HK-2 (cell line): ENCODE results near the gene RLF.

Experiments
- DNase-seq: peaks from one replicate; pipeline ENCODE4 v3.0.0-alpha.2; 2018; ENCODE audit not compliant: unreplicated experiment

RLF gene

GRCh38 chr1:40232444-40232843 is 71.3 kb downstream of the RLF start:
- DNase-seq: no peak

DNA sequence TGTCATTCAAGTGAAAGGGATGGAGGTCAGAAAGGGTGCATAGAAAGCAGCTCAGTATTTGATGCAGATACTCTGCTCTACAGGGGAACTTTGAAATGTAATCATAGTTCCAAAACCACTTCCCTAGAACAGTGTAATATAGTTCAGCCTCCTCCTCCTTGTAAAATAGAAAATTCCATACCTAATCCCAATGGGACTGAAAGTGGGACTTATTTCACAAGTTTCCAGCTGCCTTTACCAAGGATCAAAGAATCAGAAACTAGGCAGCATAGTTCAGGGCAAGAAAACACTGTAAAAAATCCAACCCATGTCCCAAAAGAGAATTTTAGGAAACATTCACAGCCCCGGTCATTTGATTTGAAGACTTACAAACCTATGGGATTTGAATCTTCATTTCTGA is 78.4 kb downstream of the RLF start:
- DNase-seq: no peak

DNA sequence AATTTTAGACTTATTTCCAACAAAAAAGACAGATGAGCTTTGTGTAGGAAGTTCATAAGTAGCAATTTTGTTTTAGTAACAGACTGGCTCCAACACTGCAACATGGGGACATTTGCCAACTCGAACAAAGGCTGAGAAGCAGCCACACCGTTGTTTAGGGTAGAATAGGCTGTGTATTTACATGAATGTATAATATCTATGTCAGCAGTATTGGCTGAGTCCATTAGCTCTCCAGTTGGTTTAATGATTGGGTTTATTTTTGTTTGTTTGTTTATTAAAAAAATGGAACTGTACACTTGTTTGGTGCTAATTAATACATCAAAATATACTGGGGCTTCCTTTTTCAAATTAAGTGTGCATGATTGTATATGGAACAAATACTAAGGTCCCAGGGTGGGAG is 79.2 kb downstream of the RLF start:
- no peak for DNase-seq

GRCh38 chr1:40241362-40241761 is 80.2 kb downstream of the RLF start:
- DNase-seq: no peak

DNA sequence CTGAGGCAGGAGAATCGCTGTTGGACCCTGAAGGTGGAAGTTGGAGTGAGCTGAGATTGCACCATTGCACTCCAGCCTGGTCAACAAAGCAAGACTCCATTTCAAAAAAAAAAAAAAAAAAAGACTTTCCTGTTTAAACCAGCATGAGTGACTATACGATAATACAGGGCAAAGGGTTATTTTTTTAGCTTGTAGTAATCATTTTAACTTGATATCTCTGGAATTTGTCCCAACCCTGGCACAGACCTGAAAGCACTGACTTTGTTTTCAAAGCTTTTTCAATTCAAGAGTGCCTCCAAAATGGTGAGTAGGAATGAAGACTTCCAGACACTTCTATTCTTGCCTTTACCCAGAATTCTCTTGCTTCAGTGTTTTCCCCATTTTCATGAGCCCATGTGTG is 82.2 kb downstream of the RLF start:
- DNase-seq: no peak

DNA sequence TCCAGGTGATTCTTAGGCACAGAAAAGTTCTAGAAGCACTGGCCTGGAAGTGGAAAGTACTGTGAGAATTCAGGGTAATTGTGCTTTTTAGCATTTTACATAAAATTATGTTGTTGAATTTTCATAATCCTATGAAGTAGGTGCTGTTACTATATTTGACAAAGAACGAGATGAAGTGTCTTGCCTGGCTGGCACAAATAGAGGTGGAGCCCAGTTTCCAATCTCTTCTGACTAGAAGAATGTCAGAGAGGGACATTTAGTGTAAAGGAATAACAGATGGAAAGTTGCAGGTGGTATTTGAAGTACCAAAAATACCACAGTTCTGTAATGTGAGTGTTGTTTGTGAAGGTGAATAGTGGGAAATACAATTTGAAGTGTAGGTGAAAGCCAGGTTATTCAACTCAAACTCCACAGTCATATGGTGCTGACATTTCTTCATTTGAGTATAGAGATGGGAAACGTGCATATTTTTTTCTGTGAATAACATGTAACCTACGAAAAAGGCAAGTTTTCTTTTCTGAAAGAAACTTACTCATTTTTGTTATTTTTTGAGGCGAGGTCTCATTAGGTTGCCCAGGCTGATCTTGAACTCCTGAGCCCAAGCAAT is 83.1 kb downstream of the RLF start:
- no peak for DNase-seq

- no peak for DNase-seq
Observed at GRCh38 chr1:40245686-40246085, 84.5 kb downstream of the RLF start.

DNA sequence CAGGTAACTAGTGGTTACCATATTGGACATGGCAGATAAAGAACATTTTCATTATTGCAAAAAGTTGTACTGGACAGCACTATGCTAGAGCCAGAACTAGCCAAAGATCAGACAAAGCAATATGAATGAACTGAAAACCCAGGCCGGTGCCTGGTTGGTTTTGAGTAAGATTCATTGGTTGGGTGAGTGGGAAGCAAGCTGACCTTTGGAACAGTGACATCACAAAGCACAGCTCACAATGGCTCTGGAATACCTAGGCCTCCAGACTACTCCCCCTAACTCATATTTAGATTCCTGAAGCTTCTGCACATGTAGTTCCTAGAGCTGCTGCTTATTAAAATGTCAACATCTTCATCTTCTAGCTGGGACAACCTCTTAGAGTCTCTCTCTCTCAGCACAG is 86.5 kb downstream of the RLF start, which contains the start of gene TMCO2:
Gene TMCO2 (plus strand): TSS at position 283 of the 400 bp plus-strand sequence. CDS start 57 bp downstream, at position 340.
- no peak for DNase-seq

GRCh38 chr1:40248412-40248811 is 87.2 kb downstream of the RLF start:
- no peak for DNase-seq

DNA sequence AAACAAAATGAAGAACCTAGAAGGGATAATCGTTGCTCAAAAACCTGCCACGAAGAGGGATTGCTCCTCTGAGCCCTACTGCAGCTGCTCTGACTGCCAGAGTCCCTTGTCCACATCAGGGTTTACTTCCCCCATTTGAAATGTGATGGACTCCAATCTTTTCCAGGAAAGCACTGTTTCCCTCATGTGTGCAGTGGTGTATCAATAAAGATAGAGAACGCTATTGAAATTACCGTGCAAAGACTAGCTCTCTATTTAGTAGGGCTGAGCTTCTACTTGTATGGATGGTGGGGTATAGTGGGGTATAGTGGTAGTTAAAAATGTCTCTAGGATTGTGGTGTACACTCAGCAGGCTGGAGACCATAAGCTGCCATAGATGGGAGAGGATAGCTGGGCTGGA is 90.3 kb downstream of the RLF start:
- DNase-seq: no peak

DNA sequence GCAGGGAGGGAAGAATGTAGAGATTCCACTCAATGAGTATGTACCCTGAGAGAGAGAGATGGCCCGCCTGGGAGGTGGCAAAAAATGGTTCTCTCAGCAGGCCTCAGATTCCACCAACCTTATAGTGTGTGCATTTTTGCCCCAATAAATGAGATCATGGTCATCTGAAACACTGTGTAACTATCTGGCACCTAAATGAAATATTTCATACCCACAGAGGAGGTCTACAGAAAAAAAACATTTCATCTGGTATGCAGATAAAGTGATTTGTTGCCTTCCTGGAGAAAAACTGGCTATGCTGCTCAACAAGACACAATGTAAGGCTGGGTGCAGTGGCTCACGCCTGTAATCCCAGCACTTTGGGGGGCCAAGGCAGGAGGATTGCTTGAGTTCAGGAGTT is 91.4 kb downstream of the RLF start:
- no peak for DNase-seq

DNA sequence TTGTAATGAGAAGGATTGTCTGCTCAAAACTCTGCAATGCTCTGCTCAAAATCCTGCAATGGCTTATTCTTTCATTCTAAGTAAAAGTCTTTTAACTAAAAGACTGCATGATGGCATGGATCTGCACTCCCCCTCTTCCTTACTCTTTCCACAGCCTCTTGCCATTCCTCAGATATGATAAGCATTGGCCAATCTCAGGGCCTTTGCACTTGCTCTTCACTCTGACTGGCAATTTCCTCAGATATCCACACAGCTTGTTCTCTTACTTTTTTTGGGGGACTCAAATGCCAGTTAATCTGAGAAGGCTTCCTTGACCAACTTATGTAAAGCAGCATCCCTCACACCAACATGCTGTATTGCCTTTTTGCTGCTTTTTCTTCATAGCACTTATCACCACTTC is 94.0 kb downstream of the RLF start:
- no peak for DNase-seq

DNA sequence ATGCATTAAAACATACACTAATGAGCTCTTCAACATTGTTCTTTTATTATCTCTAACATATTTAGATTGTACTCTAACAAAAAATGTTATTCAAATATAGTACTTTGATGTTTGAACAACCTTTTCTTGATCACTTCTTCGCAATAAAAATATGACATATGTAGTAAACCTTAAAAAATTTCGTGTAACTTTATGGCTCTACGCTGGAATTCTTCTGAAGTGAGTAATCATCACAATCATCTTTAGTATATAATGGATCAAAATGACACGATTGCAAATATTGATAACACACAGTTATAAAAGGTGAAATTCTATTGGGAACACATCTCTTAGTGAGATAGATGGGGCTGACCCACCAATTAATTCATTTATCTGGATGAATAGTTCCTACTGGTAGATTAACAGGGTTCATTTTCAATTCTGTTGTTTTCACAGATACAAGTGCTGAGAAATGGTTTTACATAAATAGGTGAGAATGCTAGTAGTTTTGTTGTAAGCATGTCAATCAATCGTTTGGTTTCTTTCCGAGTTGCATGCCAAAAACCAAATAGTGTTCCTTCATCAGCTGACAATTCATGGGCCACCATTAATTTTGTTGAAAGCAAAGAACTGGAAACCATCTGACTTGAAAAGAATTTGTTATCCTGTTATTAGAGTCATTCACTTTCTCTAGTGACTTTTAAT is 95.4 kb downstream of the RLF start:
- DNase-seq: no peak

DNA sequence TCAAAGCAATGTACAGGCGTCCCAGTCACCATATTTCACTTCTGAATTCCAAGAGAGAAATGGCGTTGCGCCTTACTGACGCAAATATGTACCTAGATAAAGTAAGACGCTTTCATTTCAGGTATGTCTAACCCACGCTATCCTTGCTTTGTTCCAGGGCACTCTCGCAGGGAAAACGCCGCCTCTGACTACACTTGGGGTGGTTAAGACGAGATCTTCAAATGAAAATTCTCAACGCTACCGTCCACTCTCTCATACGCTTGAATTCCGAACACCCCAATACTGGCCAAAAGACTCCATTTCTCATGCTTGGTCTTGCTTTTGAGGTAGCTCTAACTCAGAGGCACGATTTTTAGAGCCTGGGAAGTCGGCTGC is 96.1 kb downstream of the RLF start:
- DNase-seq: no peak

DNA sequence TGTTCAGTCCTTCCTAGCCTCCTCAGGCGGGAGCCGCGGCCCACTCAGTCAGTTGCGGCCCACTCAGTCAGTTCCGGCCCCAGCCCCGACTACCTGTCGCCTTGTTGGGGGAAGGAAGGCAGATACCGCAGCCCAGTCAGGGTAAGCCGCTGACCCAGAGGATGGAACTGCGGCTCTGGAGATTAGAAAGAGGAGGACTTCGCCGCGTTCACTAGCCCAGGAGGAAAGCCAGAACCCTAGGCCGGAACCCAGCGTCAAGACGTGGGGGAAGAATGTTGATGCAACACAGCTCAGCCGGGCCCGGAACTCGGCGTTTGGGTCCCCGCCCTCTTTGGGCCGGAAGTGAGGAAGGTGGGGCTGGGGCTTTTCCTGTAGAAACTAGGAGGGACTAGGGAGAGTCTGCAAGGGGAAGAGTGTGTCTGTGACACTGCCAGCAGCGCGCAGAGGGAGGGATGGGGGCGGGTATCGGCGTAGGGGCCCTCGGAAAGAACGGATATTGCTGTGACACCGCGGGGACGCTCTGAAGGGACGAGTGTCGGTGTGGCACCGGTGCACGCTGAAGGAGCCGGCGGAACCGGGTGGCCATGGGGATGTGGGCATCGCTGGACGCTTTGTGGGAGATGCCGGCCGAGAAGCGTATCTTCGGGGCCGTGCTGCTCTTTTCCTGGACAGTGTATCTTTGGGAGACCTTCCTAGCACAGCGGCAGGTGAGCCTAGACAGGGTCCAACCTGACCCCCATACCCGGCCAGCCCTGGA is 96.7 kb downstream of the RLF start, which contains the start of gene ZMPSTE24:
Gene ZMPSTE24 (plus strand): TSS at position 549 of the 757 bp plus-strand sequence. CDS start 36 bp downstream, at position 585.
- peak; percentile 96 for DNase-seq

DNA sequence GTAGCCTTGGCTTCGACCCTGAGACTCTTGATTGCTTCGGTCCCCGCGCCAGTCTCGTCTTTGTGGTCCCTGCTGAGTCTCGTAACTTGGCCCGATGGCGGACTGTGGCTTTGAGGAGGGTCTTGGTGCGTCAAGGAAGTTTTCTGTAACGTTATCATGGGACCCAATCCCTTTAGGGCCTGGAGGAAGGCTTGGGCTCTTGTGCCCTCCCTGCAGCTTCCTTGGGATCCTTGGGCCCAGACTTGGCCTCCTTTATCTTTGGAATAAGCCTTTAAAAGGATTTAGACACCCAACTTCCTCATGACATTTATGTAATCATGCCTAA is 97.2 kb downstream of the RLF start:
- DNase-seq: no peak

DNA sequence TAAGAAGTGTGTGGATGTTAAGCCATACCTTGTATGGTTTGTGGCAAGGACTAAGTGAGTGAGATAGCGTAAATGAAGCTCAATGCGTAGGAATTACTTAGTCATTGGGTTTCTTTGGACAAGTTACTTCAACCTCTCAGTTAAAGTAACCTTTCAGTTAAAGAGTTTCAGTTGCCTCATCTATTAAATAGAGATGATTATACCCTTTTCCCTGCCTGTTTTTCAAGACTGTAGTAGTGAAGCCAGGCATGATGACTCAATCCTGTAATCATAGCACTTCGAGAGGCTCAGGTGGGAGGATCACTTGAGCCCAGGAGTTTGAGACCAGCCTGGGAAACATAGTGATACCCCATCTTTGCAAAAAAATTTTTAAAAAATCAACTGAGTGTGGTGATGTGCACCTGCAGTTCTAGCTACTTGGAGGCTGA is 103.2 kb downstream of the RLF start:
- DNase-seq: no peak

DNA sequence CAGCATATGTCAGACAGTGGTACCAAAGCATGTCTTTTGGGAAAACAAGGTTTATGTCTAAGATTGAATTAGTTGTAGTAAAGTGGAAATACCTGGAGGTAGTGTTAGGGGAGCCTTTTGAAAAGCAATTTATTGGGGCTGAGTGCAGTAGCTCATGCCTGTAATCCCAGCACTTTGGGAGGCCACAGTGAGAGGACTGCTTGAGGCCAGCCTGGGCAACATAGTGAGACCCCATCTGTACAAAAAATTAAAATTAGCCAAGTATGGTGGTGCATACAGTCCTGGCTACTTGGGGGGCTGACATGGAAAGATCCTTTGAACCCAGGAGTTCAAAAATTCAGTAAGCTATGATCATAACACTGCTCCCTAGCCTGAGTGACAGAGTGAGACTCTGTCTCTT is 104.1 kb downstream of the RLF start:
- DNase-seq: no peak

- no peak for DNase-seq
Observed at GRCh38 chr1:40265919-40266318, 104.7 kb downstream of the RLF start.

GRCh38 chr1:40266786-40267535 is 105.8 kb downstream of the RLF start:
- DNase-seq: no peak

DNA sequence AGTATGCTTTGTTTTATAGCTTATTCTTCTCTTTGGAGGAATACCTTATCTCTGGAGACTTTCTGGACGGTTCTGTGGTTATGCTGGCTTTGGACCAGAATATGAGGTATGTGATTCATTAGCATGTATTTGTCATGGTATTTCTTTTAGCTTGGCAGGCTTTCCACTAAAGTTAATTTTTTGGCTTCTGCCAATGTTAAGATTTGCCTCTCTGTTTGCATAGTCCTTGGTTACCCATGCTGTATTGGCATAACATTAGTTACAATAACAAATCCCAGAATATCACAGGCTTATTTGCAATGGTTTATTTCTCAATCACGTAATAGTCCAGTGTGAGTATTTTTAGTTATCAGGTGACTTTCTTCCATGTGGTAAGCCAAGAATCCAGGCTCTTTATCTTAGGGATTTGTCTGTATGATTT is 106.6 kb downstream of the RLF start:
- DNase-seq: no peak

- no peak for DNase-seq
Observed at GRCh38 chr1:40268211-40268610, 107.0 kb downstream of the RLF start.
